Measurements from ENCODE around the gene SOX6.

DNA sequence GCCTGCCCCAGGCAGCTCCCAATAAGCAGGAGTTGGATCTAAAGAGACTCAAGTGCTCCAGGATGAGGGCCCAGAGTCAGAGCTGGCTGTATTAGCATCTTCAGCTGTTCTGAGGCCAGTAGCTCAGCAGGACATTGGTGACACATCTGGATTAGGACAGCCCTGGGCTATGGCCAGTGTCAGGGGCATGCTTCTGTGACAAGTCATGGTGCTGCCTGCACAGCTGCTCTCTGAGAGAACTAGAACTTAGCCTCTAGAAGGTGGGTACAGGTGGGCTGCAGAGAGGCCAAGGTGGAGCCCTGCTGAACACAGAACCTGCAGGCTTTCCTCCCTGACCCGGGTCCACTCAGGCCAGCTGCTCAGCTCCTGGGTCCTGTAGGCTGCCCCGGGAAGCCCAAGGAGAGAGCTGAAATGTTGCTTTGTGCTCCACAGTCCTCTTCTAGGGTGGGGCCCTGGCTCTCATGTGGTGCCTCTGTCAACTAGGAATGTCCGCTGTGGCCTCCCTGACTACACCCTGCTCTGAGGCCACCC, 426.9 kb downstream of the SOX6 start:
- TF ChIP-seq, protein P1, sequence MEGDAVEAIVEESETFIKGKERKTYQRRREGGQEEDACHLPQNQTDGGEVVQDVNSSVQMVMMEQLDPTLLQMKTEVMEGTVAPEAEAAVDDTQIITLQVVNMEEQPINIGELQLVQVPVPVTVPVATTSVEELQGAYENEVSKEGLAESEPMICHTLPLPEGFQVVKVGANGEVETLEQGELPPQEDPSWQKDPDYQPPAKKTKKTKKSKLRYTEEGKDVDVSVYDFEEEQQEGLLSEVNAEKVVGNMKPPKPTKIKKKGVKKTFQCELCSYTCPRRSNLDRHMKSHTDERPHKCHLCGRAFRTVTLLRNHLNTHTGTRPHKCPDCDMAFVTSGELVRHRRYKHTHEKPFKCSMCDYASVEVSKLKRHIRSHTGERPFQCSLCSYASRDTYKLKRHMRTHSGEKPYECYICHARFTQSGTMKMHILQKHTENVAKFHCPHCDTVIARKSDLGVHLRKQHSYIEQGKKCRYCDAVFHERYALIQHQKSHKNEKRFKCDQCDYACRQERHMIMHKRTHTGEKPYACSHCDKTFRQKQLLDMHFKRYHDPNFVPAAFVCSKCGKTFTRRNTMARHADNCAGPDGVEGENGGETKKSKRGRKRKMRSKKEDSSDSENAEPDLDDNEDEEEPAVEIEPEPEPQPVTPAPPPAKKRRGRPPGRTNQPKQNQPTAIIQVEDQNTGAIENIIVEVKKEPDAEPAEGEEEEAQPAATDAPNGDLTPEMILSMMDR (IDR thresholded peaks at IDR 0.05; ENCODE audit: low read depth, low read length): no peak
- no peak for TF ChIP-seq EZH2phosphoT487 (IDR thresholded peaks at IDR 0.05; ENCODE audit: low read depth)
